Right lobe of liver (tissue), 6 donors: Measurements from ENCODE around the gene IRF2BP2. TPM values are rescaled to one million over a fixed set of nuclear protein-coding genes. Genes with fewer than 3 reads are reported as not detected.

ENCODE experiments used
- ATAC-seq, 4 donors: fragments of 200-7000 bp; cut with Tn5 transposase; one replicate each; pipeline ENCODE4 v1.9.1; 2020; ENCODE audit warnings: mild to moderate bottlenecking in 4 of 4, moderate library complexity in 4 of 4
- DNase-seq, 3 donors: peaks; one replicate each; pipeline ENCODE4 v3.0.0-alpha.2; 2020
- H3K27ac ChIP-seq, 3 donors: fragments of 200-600 bp; one replicate each; pipeline ENCODE4 v1.8.0; 2022
- H3K27me3 ChIP-seq, 2 donors: fragments of 200-600 bp; one replicate each; pipeline ENCODE4 v1.8.0; 2022
- H3K36me3 ChIP-seq, 4 donors: fragments of 200-600 bp; sonication (generic) in 1 of 4; one replicate each; pipeline versions ENCODE4 v1.5.1 to v1.8.0; 2017 to 2022; ENCODE audit warnings: control low read depth in 1 of 4
- H3K4me1 ChIP-seq, 4 donors: fragments of 200-600 bp; sonication (generic) in 1 of 4; one replicate each; pipeline versions ENCODE4 v1.5.1 to v1.8.0; 2017 to 2022; ENCODE audit warnings: control low read depth in 1 of 4
- H3K4me3 ChIP-seq, 3 donors: fragments of 200-600 bp; one replicate each; pipeline ENCODE4 v1.8.0; 2022
- H3K9me3 ChIP-seq, 4 donors: fragments of 200-600 bp; sonication (generic) in 1 of 4; one replicate each; pipeline versions ENCODE4 v1.5.1 to v1.8.0; 2017 to 2022; ENCODE audit warnings: control low read depth in 1 of 4
- CTCF ChIP-seq, 4 donors: fragments of 200-600 bp in 3 of 4; fragments of 450-650 bp in 1 of 4; IDR thresholded peaks; one replicate each; pipeline versions ENCODE4 v1.5.1 to v1.8.0; 2016 to 2022; ENCODE audit warnings: antibody characterized with exemption in 4 of 4, mild to moderate bottlenecking in 2 of 4
- POLR2A ChIP-seq: fragments of 450-650 bp; IDR thresholded peaks from one replicate; pipeline ENCODE4 v1.6.1; 2017; ENCODE audit warnings: antibody characterized with exemption, mild to moderate bottlenecking
- WGBS: methylation state at CpG from one replicate; pipeline ENCODE4 v1.1.6; 2018; ENCODE audit warnings: low coverage, low lambda C conversion rate; ENCODE audit not compliant: insufficient coverage; ENCODE audit errors: missing lambda C conversion rate; 5-methylcytosine and 5-hydroxymethylcytosine counted together
- intact Hi-C, 2 donors: fragments of 100-400 bp; cut with DNase I; formaldehyde crosslinking; loops; one replicate each; pipeline versions ENCODE4 v1.11.2 to v1.14.1; 2022
- total RNA-seq, 6 experiments: library from RNA; depleted of rRNA in 2 of 6; stranded (reverse); fragments of >200 nt in 2 of 6; fragmentation: NEBNext Ultra II Directional in 3 of 6; extraction: Animal tissue kit (Norgen Biotek cat#: 25700) in 3 of 6; gene quantifications; one replicate each; pipeline versions ENCODE4 v1.1.0 to v1.2.4, GENCODE V29; 2016 to 2023
- donor health status: DM: no; HTN: yes; CAD: no.
- donor health status: DM: no; HTN: no; CAD: no.
- donor health status: DM: no; HTN: no; CAD: no.
- donor health status: DM: no; HTN: yes; CAD: no.
- donor health status: DM: no; HTN: yes; CAD: no.

Gene IRF2BP2
- total RNA-seq, 6 experiments from 2014 or later: 35.3 to 93.2 (median 56.8) TPM

- Histone ChIP-seq H3K36me3 (no peaks in the 10 kb centered on the region), H3K9me3 (no peaks in the 10 kb centered on the region), H3K27me3 (no peaks in the 10 kb centered on the region), H3K27ac (no peak overlapping the region), H3K4me3 (no peak overlapping the region), H3K4me1 (no peaks in the 10 kb centered on the region)
- DNase-seq (no peak), ATAC-seq (no peak)
- WGBS: no CpG with 5 or more reads among the region's 4 CpGs
- intact Hi-C loops: loop anchor here (10.0 kb wide), 2 partner anchors 46 to 96 kb away; no protein-coding TSS in a partner anchor
- TF ChIP-seq CTCF (IDR thresholded peaks at IDR 0.05) (no peak), POLR2A (no peak)
These were observed 18.8 kb downstream of the IRF2BP2 start for GRCh38 chr1:234591131-234591530.

- Histone ChIP-seq H3K9me3 (no peaks in the 10 kb centered on the region), H3K27me3 (no peaks in the 10 kb centered on the region), H3K27ac (no peak overlapping the region), H3K4me3 (no peak overlapping the region), H3K36me3 (no peaks in the 10 kb centered on the region), H3K4me1 (no peaks in the 10 kb centered on the region)
- WGBS: 89% methylated on average over 5 of the region's 7 CpGs
- intact Hi-C loops: loop anchor here (10.0 kb wide), 2 partner anchors 45 to 95 kb away; no protein-coding TSS in a partner anchor
- no peak for DNase-seq
- ATAC-seq: no peak
- TF ChIP-seq POLR2A (no peak), CTCF (IDR thresholded peaks at IDR 0.05) (no peak)
These were observed 19.9 kb downstream of the IRF2BP2 start for GRCh38 chr1:234589854-234590620.

- no peak for ATAC-seq
These were observed 20.7 kb downstream of the IRF2BP2 start for GRCh38 chr1:234589064-234589800.

GRCh38 chr1:234588386-234588785 is 21.6 kb downstream of the IRF2BP2 start:
- no peak for TF ChIP-seq CTCF (IDR thresholded peaks at IDR 0.05)
- no peak for TF ChIP-seq POLR2A
- DNase-seq: no peak
- H3K4me1 ChIP-seq: peaks cover 0 to 9% (median 3%) of the 10 kb centered on the region in 4 donors

More at GRCh38 chr1:234589064-234589800, 20.7 kb downstream of the IRF2BP2 start:
- H3K9me3 ChIP-seq: no peaks in the 10 kb centered on the region
- intact Hi-C loops: no loop called here
- WGBS: 92% methylated on average over 13 of the region's 16 CpGs
- no peak for DNase-seq
- no peak for TF ChIP-seq CTCF (IDR thresholded peaks at IDR 0.05)
- TF ChIP-seq POLR2A: no peak
- no peak overlapping the region for H3K4me3 ChIP-seq
- H3K27me3 ChIP-seq: no peaks in the 10 kb centered on the region
- H3K36me3 ChIP-seq: no peaks in the 10 kb centered on the region
- H3K4me1 ChIP-seq: peaks cover 0 to 6% (median 0%) of the 10 kb centered on the region in 4 donors
- H3K27ac ChIP-seq: no peak overlapping the region

More at GRCh38 chr1:234588386-234588785, 21.6 kb downstream of the IRF2BP2 start:
- Histone ChIP-seq H3K4me3 (no peak overlapping the region), H3K36me3 (no peaks in the 10 kb centered on the region), H3K9me3 (no peaks in the 10 kb centered on the region), H3K27me3 (no peaks in the 10 kb centered on the region), H3K27ac (no peak overlapping the region)
- WGBS: 70% methylated on average over 4 of the region's 4 CpGs
- ATAC-seq: no peak
- intact Hi-C loops: no loop called here
